H1 (cell line): Measurements from ENCODE around the gene CGB2. TPM values are rescaled to one million over a fixed set of nuclear protein-coding genes. Genes with fewer than 3 reads are reported as not detected.
A peak's percentile ranks its signal among the peaks of the same experiment; 100 is the strongest.

ENCODE experiments used
- CTCF ChIA-PET: fragments of 300-600 bp; sonication (Branson Sonifier 250); formaldehyde crosslinking; loops from one replicate; lab custom pipeline; 2021; ENCODE audit not compliant: partially characterized antibody; lab: Charles Lee
- POLR2A ChIA-PET: fragments of 300-600 bp; sonication (Branson Sonifier 250); formaldehyde crosslinking; loops from one replicate; lab custom pipeline; 2021; ENCODE audit warnings: inconsistent platforms; ENCODE audit not compliant: partially characterized antibody; lab: Charles Lee
- DNase-seq, 2 experiments: peaks; one replicate each; pipeline versions ENCODE4 v3.0.0 to v3.0.0-alpha.2; 2010 to 2022; ENCODE audit warnings: low spot score in 2 of 2, low read depth in 1 of 2, mixed read lengths in 1 of 2
- FAIRE-seq: peaks from 2 replicates; lab custom pipeline; 2011; peaks lifted over from hg19 to GRCh38; lab: Jason Lieb, UNC
- H2AFZ ChIP-seq: 2 replicates; pipeline ENCODE4 v1.8.1; 2012; ENCODE audit warnings: low read length, inconsistent platforms
- H2AK5ac ChIP-seq: 2 replicates; pipeline ENCODE4 v1.6.1; 2013; ENCODE audit warnings: low read depth, low read length
- H2BK120ac ChIP-seq: replicated peaks from 2 replicates; pipeline ENCODE3; 2013; ENCODE audit warnings: low read depth, low read length, inconsistent platforms
- H2BK12ac ChIP-seq: 2 replicates; pipeline ENCODE4 v1.6.1; 2013; ENCODE audit warnings: low read depth, low read length
- H2BK15ac ChIP-seq: 2 replicates; pipeline ENCODE4 v1.6.1; 2013; ENCODE audit warnings: low read length
- H2BK20ac ChIP-seq: 2 replicates; pipeline ENCODE4 v1.6.1; 2013; ENCODE audit warnings: low read length
- H2BK5ac ChIP-seq: 2 replicates; pipeline ENCODE4 v1.6.1; 2013; ENCODE audit warnings: low read depth, low read length
- H3K14ac ChIP-seq: 2 replicates; pipeline ENCODE4 v1.6.1; 2013; ENCODE audit warnings: inconsistent platforms; ENCODE audit not compliant: insufficient read length
- H3K18ac ChIP-seq: 2 replicates; pipeline ENCODE4 v1.6.1; 2013; ENCODE audit warnings: low read length; ENCODE audit errors: extremely low read depth
- H3K23ac ChIP-seq: 2 replicates; pipeline ENCODE4 v1.6.1; 2013; ENCODE audit warnings: inconsistent platforms; ENCODE audit not compliant: insufficient read length
- H3K23me2 ChIP-seq: 2 replicates; pipeline ENCODE4 v1.6.1; 2013; ENCODE audit warnings: low read depth, low read length
- H3K27ac ChIP-seq: 2 replicates; pipeline ENCODE4 v1.6.1; 2011; ENCODE audit warnings: low read depth, low read length, inconsistent platforms
- H3K27me3 ChIP-seq, 4 experiments: replicated peaks in 1 of 4; 1 replicate in 1 of 4; 2 replicates in 3 of 4; pipeline versions ENCODE4 v1.6.1 to v1.8.1; 2011 to 2013; ENCODE audit warnings: low read length in 3 of 4, mild to moderate bottlenecking in 3 of 4, inconsistent platforms in 2 of 4, mixed read lengths in 2 of 4, moderate library complexity in 1 of 4; ENCODE audit not compliant: control insufficient read depth in 3 of 4, insufficient read depth in 3 of 4; ENCODE audit errors: extremely low read depth in 1 of 4
- H3K36me3 ChIP-seq, 4 experiments: 2 replicates each; pipeline versions ENCODE4 v1.6.1 to v1.8.1; 2011 to 2013; ENCODE audit warnings: mild to moderate bottlenecking in 4 of 4, low read length in 3 of 4, moderate library complexity in 2 of 4, control low read depth in 1 of 4, inconsistent platforms in 1 of 4; ENCODE audit not compliant: insufficient read depth in 4 of 4, control insufficient read depth in 2 of 4
- H3K4ac ChIP-seq: replicated peaks from 2 replicates; pipeline ENCODE3; 2013; ENCODE audit warnings: low read length, low read depth, mixed read lengths, inconsistent platforms; ENCODE audit not compliant: insufficient read length
- H3K4me1 ChIP-seq, 4 experiments: replicated peaks in 1 of 4; 1 replicate in 1 of 4; 2 replicates in 3 of 4; pipeline versions ENCODE4 v1.6.1 to v1.8.1; 2011 to 2013; ENCODE audit warnings: low read length in 3 of 4, inconsistent platforms in 2 of 4, mixed read lengths in 1 of 4; ENCODE audit not compliant: insufficient read depth in 4 of 4, control insufficient read depth in 3 of 4
- H3K4me2 ChIP-seq, 2 experiments: 2 replicates each; pipeline versions ENCODE4 v1.6.1 to v1.8.1; 2011 to 2013; ENCODE audit warnings: low read depth in 2 of 2, low read length in 2 of 2, control low read depth in 1 of 2, inconsistent platforms in 1 of 2, mild to moderate bottlenecking in 1 of 2; ENCODE audit not compliant: insufficient read depth in 1 of 2
- H3K4me3 ChIP-seq, 4 experiments: fragments of 200-600, 300-600 bp in 1 of 4; sonication (generic), shearing (Covaris generic), sonication (Bioruptor Twin) in 1 of 4; 2 replicates each; pipeline versions ENCODE4 v1.5.1 to v1.8.1; 2011 to 2016; ENCODE audit warnings: low read length in 4 of 4, low read depth in 3 of 4, control low read depth in 2 of 4, inconsistent platforms in 2 of 4, mild to moderate bottlenecking in 2 of 4, mixed read lengths in 1 of 4, moderate library complexity in 1 of 4; ENCODE audit not compliant: insufficient read depth in 2 of 4; ENCODE audit errors: extremely low read depth in 1 of 4
- H3K56ac ChIP-seq: replicated peaks from 2 replicates; pipeline ENCODE3; 2013; ENCODE audit warnings: low read depth, mild to moderate bottlenecking, mixed read lengths, low read length, inconsistent platforms; ENCODE audit not compliant: insufficient read length
- H3K79me1 ChIP-seq: 2 replicates; pipeline ENCODE4 v1.6.1; 2013; ENCODE audit warnings: low read depth, low read length, control low read depth
- H3K79me2 ChIP-seq, 2 experiments: 2 replicates each; pipeline versions ENCODE4 v1.6.1 to v1.8.1; 2012 to 2013; ENCODE audit warnings: low read length in 2 of 2, mild to moderate bottlenecking in 2 of 2, inconsistent platforms in 1 of 2; ENCODE audit not compliant: insufficient read depth in 2 of 2, control insufficient read depth in 1 of 2
- H3K9ac ChIP-seq, 4 experiments: replicated peaks in 1 of 4; 1 replicate in 1 of 4; 2 replicates in 3 of 4; pipeline versions ENCODE4 v1.6.1 to v1.8.1; 2011 to 2013; ENCODE audit warnings: low read depth in 3 of 4, low read length in 3 of 4, control low read depth in 2 of 4, mild to moderate bottlenecking in 2 of 4, moderate library complexity in 2 of 4, inconsistent platforms in 1 of 4; ENCODE audit errors: extremely low read depth in 1 of 4
- H3K9me3 ChIP-seq, 2 experiments: 2 replicates each; pipeline versions ENCODE4 v1.6.1 to v1.8.1; 2012 to 2013; ENCODE audit warnings: mild to moderate bottlenecking in 2 of 2, moderate library complexity in 2 of 2, control low read depth in 1 of 2, inconsistent platforms in 1 of 2, low read depth in 1 of 2, low read length in 1 of 2, mixed read lengths in 1 of 2; ENCODE audit not compliant: insufficient read depth in 2 of 2
- H4K20me1 ChIP-seq, 2 experiments: replicated peaks in 1 of 2; 2 replicates each; pipeline versions ENCODE3 to v1.8.1; 2011 to 2013; ENCODE audit warnings: inconsistent platforms in 2 of 2, low read length in 2 of 2, mild to moderate bottlenecking in 1 of 2; ENCODE audit not compliant: insufficient read depth in 2 of 2, control insufficient read depth in 1 of 2
- H4K5ac ChIP-seq: 2 replicates; pipeline ENCODE4 v1.6.1; 2013; ENCODE audit warnings: low read length, low read depth, mixed read lengths, inconsistent platforms; ENCODE audit not compliant: insufficient read length
- H4K8ac ChIP-seq: 2 replicates; pipeline ENCODE4 v1.8.0; 2013; ENCODE audit warnings: mild to moderate bottlenecking, moderate library complexity, low read length, inconsistent platforms; ENCODE audit not compliant: insufficient read depth; ENCODE audit errors: extremely low read depth
- H4K91ac ChIP-seq: replicated peaks from 2 replicates; pipeline ENCODE3; 2013; ENCODE audit warnings: low read length, mixed read lengths, inconsistent platforms; ENCODE audit not compliant: insufficient read length
- MAX ChIP-seq: IDR thresholded peaks from 2 replicates; pipeline ENCODE4 v1.6.1; 2012; ENCODE audit warnings: inconsistent platforms
- NANOG ChIP-seq: IDR thresholded peaks from 2 replicates; pipeline ENCODE4 v1.6.1; 2011; ENCODE audit warnings: low read length, low read depth, mild to moderate bottlenecking, inconsistent platforms; ENCODE audit not compliant: insufficient read depth, poor library complexity, severe bottlenecking
- SIRT6 ChIP-seq: IDR thresholded peaks from one replicate; pipeline ENCODE4 v1.7.1; 2012; ENCODE audit warnings: low read length, inconsistent platforms
- SP1 ChIP-seq: IDR thresholded peaks from 2 replicates; pipeline ENCODE4 v1.6.1; 2011; ENCODE audit warnings: low read depth, low read length
- SP2 ChIP-seq: IDR thresholded peaks from 2 replicates; pipeline ENCODE4 v1.6.1; 2012; ENCODE audit warnings: mild to moderate bottlenecking, low read length, inconsistent platforms
- WGBS, 2 experiments: shearing (Covaris generic) in 1 of 2; methylation state at CpG; one replicate each; pipeline versions ENCODE4 v1.1.6 to v1.1.7; 2013 to 2015; ENCODE audit warnings: low lambda C conversion rate in 2 of 2, mixed read lengths in 2 of 2, inconsistent platforms in 1 of 2, low coverage in 1 of 2, missing lambda C conversion rate in 1 of 2; ENCODE audit not compliant: insufficient replicate concordance in 2 of 2, insufficient coverage in 1 of 2, insufficient read length in 1 of 2; ENCODE audit errors: extremely low coverage in 1 of 2, missing lambda C conversion rate in 1 of 2; 5-methylcytosine and 5-hydroxymethylcytosine counted together
- polyA plus RNA-seq, 7 experiments: library from polyadenylated mRNA; depleted of rRNA in 3 of 7; stranded (reverse) in 5 of 7; unstranded in 2 of 7; fragments of >200 nt in 5 of 7; fragments of 200-250 nt in 2 of 7; gene quantifications; 1 replicate in 5 of 7; 2 replicates in 1 of 7; 4 replicates in 1 of 7; pipeline versions ENCODE4 v1.2.1 to v1.2.3, GENCODE V29; 2011 to 2013; ENCODE audit warnings: missing spikeins in 2 of 7, mixed read lengths in 2 of 7
- total RNA-seq: library from RNA; stranded (reverse); fragmentation: NEBNext Ultra II Directional; extraction: Animal tissue kit (Norgen Biotek cat#: 25700); gene quantifications from 2 replicates; pipeline ENCODE4 v1.2.1, GENCODE V29; 2021

CGB2 gene
- total and polyA plus RNA-seq, 2 of the 8 experiments (the other 6 are each of a cell fraction or from before 2014, with no cell fraction given) = 0.71 to 3.2 TPM

GRCh38 chr19:49058562-49058961 is 26.9 kb downstream of the CGB2 start:
- Histone ChIP-seq H4K91ac (no peak overlapping the region), H3K9me3 (no peaks in the 10 kb centered on the region), H3K23me2 (peaks cover 6% of the 10 kb centered on the region; the same call in 1 of the 2 replicates), H2BK12ac (no peak overlapping the region), H3K4ac (no peak overlapping the region), H3K27me3 (peaks cover 10 to 48% (median 44%) of the 10 kb centered on the region in 4 experiments), H3K79me1 (no peaks in the 10 kb centered on the region), H3K4me3 (no peak overlapping the region), H2BK5ac (no peak overlapping the region), H2AFZ (no peak overlapping the region), H4K20me1 (peaks cover 0 to 2% of the 10 kb centered on the region in 2 experiments), H3K56ac (no peak overlapping the region), H3K4me2 (peak overlapping the region in 1 of 2 experiments; percentile 80; a peak in 1 of 4 replicates), H2BK20ac (no peak overlapping the region), H2BK15ac (no peak overlapping the region), H3K27ac (no peak overlapping the region), H3K18ac (no peak overlapping the region), H3K9ac (no peak overlapping the region), H4K5ac (no peak overlapping the region), H2AK5ac (no peak overlapping the region), H3K36me3 (no peaks in the 10 kb centered on the region), H2BK120ac (no peak overlapping the region), H3K14ac (no peak overlapping the region), H3K79me2 (no peaks in the 10 kb centered on the region), H3K4me1 (peaks cover 0 to 11% (median 10%) of the 10 kb centered on the region in 4 experiments; a peak in 6 of 7 replicates), H3K23ac (no peak overlapping the region), H4K8ac (no peak overlapping the region; the same call in 1 of the 2 replicates)
- POLR2A ChIA-PET = interaction anchor here (1.2 to 2.1 kb wide), 2 partner anchors 15 to 30 kb away, joined by 3 to 6 read pairs; no protein-coding TSS in a partner anchor
- 70% methylated on average over 9 of the region's 10 CpGs; no CpG with 5 or more reads in 1 of the 2 experiments for WGBS, 2 experiments
- TF ChIP-seq SIRT6 = no peak
- TF ChIP-seq MAX = peak; percentile 58
- peak; percentile 16; the same call in 1 of the 2 replicates for TF ChIP-seq SP2
- no peak for TF ChIP-seq NANOG
- TF ChIP-seq SP1 = peak; percentile 50; the same call in 1 of the 2 replicates
- CTCF ChIA-PET = interaction anchor here (1.2 to 3.5 kb wide), 7 partner anchors 11 to 152 kb away, joined by 3 to 25 read pairs (median 4); no protein-coding TSS in a partner anchor
- no peak for DNase-seq
- FAIRE-seq = no peak
